H1 (cell line): ENCODE measurements around the gene OR10K1. TPM values are rescaled to one million over a fixed set of nuclear protein-coding genes. Genes with fewer than 3 reads are reported as not detected.

Source experiments
- CTCF ChIA-PET: fragments of 300-600 bp; sonication (Branson Sonifier 250); formaldehyde crosslinking; loops from one replicate; lab custom pipeline; 2021; ENCODE audit not compliant: partially characterized antibody; lab: Charles Lee
- POLR2A ChIA-PET: fragments of 300-600 bp; sonication (Branson Sonifier 250); formaldehyde crosslinking; loops from one replicate; lab custom pipeline; 2021; ENCODE audit warnings: inconsistent platforms; ENCODE audit not compliant: partially characterized antibody; lab: Charles Lee
- DNase-seq, 2 experiments: peaks; one replicate each; pipeline versions ENCODE4 v3.0.0 to v3.0.0-alpha.2; 2010 to 2022; ENCODE audit warnings: low spot score in 2 of 2, low read depth in 1 of 2, mixed read lengths in 1 of 2
- FAIRE-seq: peaks from 2 replicates; lab custom pipeline; 2011; peaks lifted over from hg19 to GRCh38; lab: Jason Lieb, UNC
- H2AFZ ChIP-seq: 2 replicates; pipeline ENCODE4 v1.8.1; 2012; ENCODE audit warnings: low read length, inconsistent platforms
- H2AK5ac ChIP-seq: 2 replicates; pipeline ENCODE4 v1.6.1; 2013; ENCODE audit warnings: low read depth, low read length
- H2BK120ac ChIP-seq: replicated peaks from 2 replicates; pipeline ENCODE3; 2013; ENCODE audit warnings: low read depth, low read length, inconsistent platforms
- H2BK12ac ChIP-seq: 2 replicates; pipeline ENCODE4 v1.6.1; 2013; ENCODE audit warnings: low read depth, low read length
- H2BK15ac ChIP-seq: 2 replicates; pipeline ENCODE4 v1.6.1; 2013; ENCODE audit warnings: low read length
- H2BK20ac ChIP-seq: 2 replicates; pipeline ENCODE4 v1.6.1; 2013; ENCODE audit warnings: low read length
- H2BK5ac ChIP-seq: 2 replicates; pipeline ENCODE4 v1.6.1; 2013; ENCODE audit warnings: low read depth, low read length
- H3K14ac ChIP-seq: 2 replicates; pipeline ENCODE4 v1.6.1; 2013; ENCODE audit warnings: inconsistent platforms; ENCODE audit not compliant: insufficient read length
- H3K18ac ChIP-seq: 2 replicates; pipeline ENCODE4 v1.6.1; 2013; ENCODE audit warnings: low read length; ENCODE audit errors: extremely low read depth
- H3K23ac ChIP-seq: 2 replicates; pipeline ENCODE4 v1.6.1; 2013; ENCODE audit warnings: inconsistent platforms; ENCODE audit not compliant: insufficient read length
- H3K23me2 ChIP-seq: 2 replicates; pipeline ENCODE4 v1.6.1; 2013; ENCODE audit warnings: low read depth, low read length
- H3K27ac ChIP-seq: 2 replicates; pipeline ENCODE4 v1.6.1; 2011; ENCODE audit warnings: low read depth, low read length, inconsistent platforms
- H3K27me3 ChIP-seq, 4 experiments: replicated peaks in 1 of 4; 1 replicate in 1 of 4; 2 replicates in 3 of 4; pipeline versions ENCODE4 v1.6.1 to v1.8.1; 2011 to 2013; ENCODE audit warnings: low read length in 3 of 4, mild to moderate bottlenecking in 3 of 4, inconsistent platforms in 2 of 4, mixed read lengths in 2 of 4, moderate library complexity in 1 of 4; ENCODE audit not compliant: control insufficient read depth in 3 of 4, insufficient read depth in 3 of 4; ENCODE audit errors: extremely low read depth in 1 of 4
- H3K36me3 ChIP-seq, 4 experiments: 2 replicates each; pipeline versions ENCODE4 v1.6.1 to v1.8.1; 2011 to 2013; ENCODE audit warnings: mild to moderate bottlenecking in 4 of 4, low read length in 3 of 4, moderate library complexity in 2 of 4, control low read depth in 1 of 4, inconsistent platforms in 1 of 4; ENCODE audit not compliant: insufficient read depth in 4 of 4, control insufficient read depth in 2 of 4
- H3K4ac ChIP-seq: replicated peaks from 2 replicates; pipeline ENCODE3; 2013; ENCODE audit warnings: low read length, low read depth, mixed read lengths, inconsistent platforms; ENCODE audit not compliant: insufficient read length
- H3K4me1 ChIP-seq, 4 experiments: replicated peaks in 1 of 4; 1 replicate in 1 of 4; 2 replicates in 3 of 4; pipeline versions ENCODE4 v1.6.1 to v1.8.1; 2011 to 2013; ENCODE audit warnings: low read length in 3 of 4, inconsistent platforms in 2 of 4, mixed read lengths in 1 of 4; ENCODE audit not compliant: insufficient read depth in 4 of 4, control insufficient read depth in 3 of 4
- H3K4me2 ChIP-seq, 2 experiments: 2 replicates each; pipeline versions ENCODE4 v1.6.1 to v1.8.1; 2011 to 2013; ENCODE audit warnings: low read depth in 2 of 2, low read length in 2 of 2, control low read depth in 1 of 2, inconsistent platforms in 1 of 2, mild to moderate bottlenecking in 1 of 2; ENCODE audit not compliant: insufficient read depth in 1 of 2
- H3K4me3 ChIP-seq, 4 experiments: fragments of 200-600, 300-600 bp in 1 of 4; sonication (generic), shearing (Covaris generic), sonication (Bioruptor Twin) in 1 of 4; 2 replicates each; pipeline versions ENCODE4 v1.5.1 to v1.8.1; 2011 to 2016; ENCODE audit warnings: low read length in 4 of 4, low read depth in 3 of 4, control low read depth in 2 of 4, inconsistent platforms in 2 of 4, mild to moderate bottlenecking in 2 of 4, mixed read lengths in 1 of 4, moderate library complexity in 1 of 4; ENCODE audit not compliant: insufficient read depth in 2 of 4; ENCODE audit errors: extremely low read depth in 1 of 4
- H3K56ac ChIP-seq: replicated peaks from 2 replicates; pipeline ENCODE3; 2013; ENCODE audit warnings: low read depth, mild to moderate bottlenecking, mixed read lengths, low read length, inconsistent platforms; ENCODE audit not compliant: insufficient read length
- H3K79me1 ChIP-seq: 2 replicates; pipeline ENCODE4 v1.6.1; 2013; ENCODE audit warnings: low read depth, low read length, control low read depth
- H3K79me2 ChIP-seq, 2 experiments: 2 replicates each; pipeline versions ENCODE4 v1.6.1 to v1.8.1; 2012 to 2013; ENCODE audit warnings: low read length in 2 of 2, mild to moderate bottlenecking in 2 of 2, inconsistent platforms in 1 of 2; ENCODE audit not compliant: insufficient read depth in 2 of 2, control insufficient read depth in 1 of 2
- H3K9ac ChIP-seq, 4 experiments: replicated peaks in 1 of 4; 1 replicate in 1 of 4; 2 replicates in 3 of 4; pipeline versions ENCODE4 v1.6.1 to v1.8.1; 2011 to 2013; ENCODE audit warnings: low read depth in 3 of 4, low read length in 3 of 4, control low read depth in 2 of 4, mild to moderate bottlenecking in 2 of 4, moderate library complexity in 2 of 4, inconsistent platforms in 1 of 4; ENCODE audit errors: extremely low read depth in 1 of 4
- H3K9me3 ChIP-seq, 2 experiments: 2 replicates each; pipeline versions ENCODE4 v1.6.1 to v1.8.1; 2012 to 2013; ENCODE audit warnings: mild to moderate bottlenecking in 2 of 2, moderate library complexity in 2 of 2, control low read depth in 1 of 2, inconsistent platforms in 1 of 2, low read depth in 1 of 2, low read length in 1 of 2, mixed read lengths in 1 of 2; ENCODE audit not compliant: insufficient read depth in 2 of 2
- H4K20me1 ChIP-seq, 2 experiments: replicated peaks in 1 of 2; 2 replicates each; pipeline versions ENCODE3 to v1.8.1; 2011 to 2013; ENCODE audit warnings: inconsistent platforms in 2 of 2, low read length in 2 of 2, mild to moderate bottlenecking in 1 of 2; ENCODE audit not compliant: insufficient read depth in 2 of 2, control insufficient read depth in 1 of 2
- H4K5ac ChIP-seq: 2 replicates; pipeline ENCODE4 v1.6.1; 2013; ENCODE audit warnings: low read length, low read depth, mixed read lengths, inconsistent platforms; ENCODE audit not compliant: insufficient read length
- H4K8ac ChIP-seq: 2 replicates; pipeline ENCODE4 v1.8.0; 2013; ENCODE audit warnings: mild to moderate bottlenecking, moderate library complexity, low read length, inconsistent platforms; ENCODE audit not compliant: insufficient read depth; ENCODE audit errors: extremely low read depth
- H4K91ac ChIP-seq: replicated peaks from 2 replicates; pipeline ENCODE3; 2013; ENCODE audit warnings: low read length, mixed read lengths, inconsistent platforms; ENCODE audit not compliant: insufficient read length
- CTCF ChIP-seq, 3 experiments: IDR thresholded peaks; 1 replicate in 2 of 3; 2 replicates in 1 of 3; pipeline versions ENCODE4 v1.5.1 to v1.6.1; 2011; ENCODE audit warnings: low read length in 3 of 3, mild to moderate bottlenecking in 3 of 3, inconsistent platforms in 2 of 3, low read depth in 1 of 3, moderate library complexity in 1 of 3; ENCODE audit not compliant: insufficient read depth in 1 of 3; ENCODE audit errors: control extremely low read depth in 1 of 3
- KDM1A ChIP-seq: fragments of 200-600, 300-600 bp; sonication (generic); IDR thresholded peaks from 2 replicates; pipeline ENCODE4 v1.7.1; 2016; ENCODE audit warnings: mild to moderate bottlenecking, low read length, borderline replicate concordance
- MAFK ChIP-seq: IDR thresholded peaks from 2 replicates; pipeline ENCODE4 v1.6.1; 2012; ENCODE audit warnings: low read depth, mild to moderate bottlenecking, improper control_type of control experiment, low read length
- RAD21 ChIP-seq, 2 experiments: IDR thresholded peaks in 1 of 2; conservative IDR thresholded peaks in 1 of 2; 2 replicates each; pipeline ENCODE4 v1.6.1; 2011; ENCODE audit warnings: low read depth in 2 of 2, low read length in 2 of 2, improper control_type of control experiment in 1 of 2, inconsistent platforms in 1 of 2, mild to moderate bottlenecking in 1 of 2, moderate library complexity in 1 of 2
- RFX5 ChIP-seq: IDR thresholded peaks from 2 replicates; pipeline ENCODE4 v1.6.1; 2011; ENCODE audit warnings: low read depth, low read length, improper control_type of control experiment, borderline replicate concordance
- SAP30 ChIP-seq: fragments of 300-600 bp; sonication (generic); IDR thresholded peaks from 2 replicates; pipeline ENCODE4 v1.7.1; 2012; ENCODE audit warnings: low read length, moderate library complexity, mild to moderate bottlenecking, inconsistent platforms; ENCODE audit not compliant: insufficient read depth, insufficient replicate concordance
- SP2 ChIP-seq: IDR thresholded peaks from 2 replicates; pipeline ENCODE4 v1.6.1; 2012; ENCODE audit warnings: mild to moderate bottlenecking, low read length, inconsistent platforms
- WGBS, 2 experiments: shearing (Covaris generic) in 1 of 2; methylation state at CpG; one replicate each; pipeline versions ENCODE4 v1.1.6 to v1.1.7; 2013 to 2015; ENCODE audit warnings: low lambda C conversion rate in 2 of 2, mixed read lengths in 2 of 2, inconsistent platforms in 1 of 2, low coverage in 1 of 2, missing lambda C conversion rate in 1 of 2; ENCODE audit not compliant: insufficient replicate concordance in 2 of 2, insufficient coverage in 1 of 2, insufficient read length in 1 of 2; ENCODE audit errors: extremely low coverage in 1 of 2, missing lambda C conversion rate in 1 of 2; 5-methylcytosine and 5-hydroxymethylcytosine counted together
- long read RNA-seq, 2 experiments: library from RNA in 1 of 2; library from capped mRNA in 1 of 2; stranded (forward); transcript quantifications; one replicate each; pipeline ENCODE4 v2.0.0, GENCODE V29; 2021; ENCODE audit warnings: inconsistent platforms in 1 of 2
- polyA minus RNA-seq, 3 experiments: library from RNA; depleted of rRNA, polyadenylated mRNA; stranded (reverse); fragments of >200 nt; gene quantifications; 1 replicate in 2 of 3; 2 replicates in 1 of 3; pipeline ENCODE4 v1.2.3, GENCODE V29; 2011
- polyA plus RNA-seq, 7 experiments: library from polyadenylated mRNA; depleted of rRNA in 3 of 7; stranded (reverse) in 5 of 7; unstranded in 2 of 7; fragments of >200 nt in 5 of 7; fragments of 200-250 nt in 2 of 7; gene quantifications; 1 replicate in 5 of 7; 2 replicates in 1 of 7; 4 replicates in 1 of 7; pipeline versions ENCODE4 v1.2.1 to v1.2.3, GENCODE V29; 2011 to 2013; ENCODE audit warnings: missing spikeins in 2 of 7, mixed read lengths in 2 of 7
- total RNA-seq: library from RNA; stranded (reverse); fragmentation: NEBNext Ultra II Directional; extraction: Animal tissue kit (Norgen Biotek cat#: 25700); gene quantifications from 2 replicates; pipeline ENCODE4 v1.2.1, GENCODE V29; 2021

The OR10K1 gene, protein sequence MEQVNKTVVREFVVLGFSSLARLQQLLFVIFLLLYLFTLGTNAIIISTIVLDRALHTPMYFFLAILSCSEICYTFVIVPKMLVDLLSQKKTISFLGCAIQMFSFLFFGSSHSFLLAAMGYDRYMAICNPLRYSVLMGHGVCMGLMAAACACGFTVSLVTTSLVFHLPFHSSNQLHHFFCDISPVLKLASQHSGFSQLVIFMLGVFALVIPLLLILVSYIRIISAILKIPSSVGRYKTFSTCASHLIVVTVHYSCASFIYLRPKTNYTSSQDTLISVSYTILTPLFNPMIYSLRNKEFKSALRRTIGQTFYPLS
- total RNA-seq (not detected in 2 replicates), polyA plus RNA-seq (2011; rRNA removed) (not detected in 2 replicates), polyA minus RNA-seq (2011; rRNA and poly(A)+ RNA removed) (not detected in 2 replicates)
- polyA plus RNA-seq (2011; cell fraction: cytosol; rRNA removed), result not detected
- polyA plus RNA-seq (2011; cell fraction: nucleus; rRNA removed), result not detected
- polyA plus RNA-seq (2012, experiment 1 of 2), result not detected in 4 replicates
- not detected for polyA plus RNA-seq (2012, experiment 2 of 2)
- not detected for polyA plus RNA-seq (2013, experiment 1 of 2)
- polyA plus RNA-seq (2013, experiment 2 of 2), result not detected
- not detected for polyA minus RNA-seq (2011; cell fraction: cytosol; rRNA and poly(A)+ RNA removed)
- polyA minus RNA-seq (2011; cell fraction: nucleus; rRNA and poly(A)+ RNA removed), result not detected
- long read RNA-seq, experiment 1, result 0 reads
- long read RNA-seq, experiment 2, result 0 reads

- no peak within 1 kb of the TSS for H4K91ac ChIP-seq
- no peak within 1 kb of the TSS for H3K18ac ChIP-seq
- H3K27ac ChIP-seq, result no peak within 1 kb of the TSS
- H2BK20ac ChIP-seq, result no peak within 1 kb of the TSS
- no peak within 1 kb of the TSS for H2BK120ac ChIP-seq
- no peak within 1 kb of the TSS for H4K5ac ChIP-seq
- H3K14ac ChIP-seq, result no peak within 1 kb of the TSS
- no peak within 1 kb of the TSS for H3K4me2 ChIP-seq
- TF ChIP-seq RFX5 (no peak), SP2 (no peak), SAP30 (no peak), MAFK (no peak), CTCF (IDR thresholded peaks at IDR 0.05; ENCODE audit: control extremely low read depth in 1 of 3, insufficient read depth in 1 of 3, low read depth in 1 of 3, low read length in 3 of 3) (no peak), KDM1A (no peak), RAD21 (IDR thresholded peaks at IDR 0.05 in 1 of 2, conservative IDR thresholded peaks at IDR 0.05 in 1 of 2; ENCODE audit: low read depth in 2 of 2, low read length in 2 of 2) (no peak)
- TF ChIP-seq, all 59 proteins: peak for 0
- Histone ChIP-seq H3K4me3 (no peak within 1 kb of the TSS), H2BK15ac (no peak within 1 kb of the TSS), H2BK12ac (no peak within 1 kb of the TSS), H3K9me3 (no peaks in the 10 kb centered on the region), H3K23ac (no peak within 1 kb of the TSS), H3K79me2 (no peaks in the 10 kb centered on the region), H3K56ac (no peak within 1 kb of the TSS), H2AFZ (0 out of 2 replicates have a peak within 1 kb of the TSS, but pooled peaks have one; percentile 11), H3K4me1 (no peaks in the 10 kb centered on the region), H4K8ac (no peak within 1 kb of the TSS), H2BK5ac (no peak within 1 kb of the TSS), H3K4ac (no peak within 1 kb of the TSS), H3K79me1 (no peaks in the 10 kb centered on the region), H3K36me3 (no peaks in the 10 kb centered on the region), H3K27me3 (no peaks in the 10 kb centered on the region), H3K9ac (no peak within 1 kb of the TSS), H3K23me2 (no peaks in the 10 kb centered on the region), H4K20me1 (no peaks in the 10 kb centered on the region), H2AK5ac (no peak within 1 kb of the TSS)
- FAIRE-seq (no peak), DNase-seq (no peak)
- POLR2A ChIA-PET, result interaction anchor here (0.6 kb wide), 1 partner anchor 85 kb away, joined by 3 read pairs; no protein-coding TSS in a partner anchor
- 84% methylated on average over 2 of the region's 2 CpGs; no CpG with 5 or more reads in 1 of the 2 experiments for WGBS, 2 experiments
- CTCF ChIA-PET, result interaction anchor here (1.1 to 1.6 kb wide), 3 partner anchors 258 to 611 kb away, joined by 3 to 6 read pairs (median 3); no protein-coding TSS in a partner anchor
These were observed at the start of gene OR10K1 for GRCh38 chr1:158461534-158461933. Gene OR10K1 (plus strand): TSS chr1:158461834. CDS start chr1:158465562, 3,728 bp downstream.
